Endothelial cell of umbilical vein (primary cell): Measurements from ENCODE around the gene NLN. TPM values are rescaled to one million over a fixed set of nuclear protein-coding genes. Genes with fewer than 3 reads are reported as not detected.

ENCODE experiments used
- BruUV-seq: library from RNA; stranded (reverse); fragments of 400-500 nt; replicated peaks from 2 replicates; lab custom pipeline; 2021; lab: Mats Ljungman, UMichigan
- CTCF ChIA-PET: fragments of 300-600, 350-600 bp; sonication (Branson Sonifier 250); formaldehyde crosslinking; loops from one replicate; lab custom pipeline; 2021; ENCODE audit warnings: antibody characterized with exemption, inconsistent platforms; lab: Charles Lee
- POLR2A ChIA-PET: fragments of 300-600, 350-600 bp; sonication (Branson Sonifier 250); formaldehyde crosslinking; loops from one replicate; lab custom pipeline; 2021; ENCODE audit warnings: antibody characterized with exemption, inconsistent platforms; lab: Charles Lee
- DNase-seq: peaks from one replicate; pipeline ENCODE4 v3.0.0-alpha.2; 2011; ENCODE audit warnings: low read depth, low spot score
- FAIRE-seq: peaks from 2 replicates; lab custom pipeline; 2011; peaks lifted over from hg19 to GRCh38; lab: Jason Lieb, UNC
- H2AFZ ChIP-seq: 2 replicates; pipeline ENCODE4 v1.6.0; 2012; ENCODE audit warnings: low read depth, low read length, control low read depth, inconsistent platforms
- H3K27ac ChIP-seq: 2 replicates; pipeline ENCODE4 v1.5.1; 2011; ENCODE audit warnings: low read depth, mild to moderate bottlenecking, control low read depth, low read length, moderate library complexity; ENCODE audit not compliant: insufficient read depth
- H3K27me3 ChIP-seq, 2 experiments: 2 replicates each; pipeline versions ENCODE4 v1.6.0 to v1.6.1; 2011; ENCODE audit warnings: low read length in 2 of 2, mixed read lengths in 1 of 2; ENCODE audit not compliant: control insufficient read depth in 2 of 2, insufficient read depth in 2 of 2
- H3K36me3 ChIP-seq, 2 experiments: 2 replicates in 1 of 2; 3 replicates in 1 of 2; pipeline ENCODE4 v1.5.1; 2011; ENCODE audit warnings: low read length in 2 of 2, mild to moderate bottlenecking in 1 of 2, moderate library complexity in 1 of 2; ENCODE audit not compliant: control insufficient read depth in 2 of 2, insufficient read depth in 2 of 2; ENCODE audit errors: extremely low read depth in 1 of 2
- H3K4me1 ChIP-seq: 3 replicates; pipeline ENCODE4 v1.5.1; 2011; ENCODE audit warnings: mild to moderate bottlenecking, low read length; ENCODE audit not compliant: control insufficient read depth, insufficient read depth; ENCODE audit errors: extremely low read depth
- H3K4me2 ChIP-seq: 2 replicates; pipeline ENCODE4 v1.6.1; 2011; ENCODE audit warnings: low read length, control low read depth, mixed read lengths; ENCODE audit not compliant: insufficient read depth
- H3K4me3 ChIP-seq, 3 experiments: fragments of 200-600 bp in 1 of 3; sonication (generic), shearing (Covaris generic) in 1 of 3; replicated peaks in 1 of 3; 2 replicates each; pipeline ENCODE4 v1.5.1; 2011 to 2016; ENCODE audit warnings: control low read depth in 3 of 3, low read length in 3 of 3, mild to moderate bottlenecking in 2 of 3, inconsistent platforms in 1 of 3, low read depth in 1 of 3, moderate library complexity in 1 of 3; ENCODE audit not compliant: insufficient read depth in 1 of 3
- H3K79me2 ChIP-seq: 2 replicates; pipeline ENCODE4 v1.6.0; 2012; ENCODE audit warnings: low read length, inconsistent platforms; ENCODE audit not compliant: control insufficient read depth, insufficient read depth
- H3K9ac ChIP-seq: replicated peaks from 2 replicates; pipeline ENCODE3; 2011; ENCODE audit warnings: low read length, control low read depth; ENCODE audit not compliant: insufficient read depth; ENCODE audit errors: extremely low read depth
- H3K9me1 ChIP-seq: replicated peaks from 3 replicates; pipeline ENCODE4 v1.6.0; 2011; ENCODE audit warnings: mild to moderate bottlenecking, low read length; ENCODE audit not compliant: control insufficient read depth, insufficient read depth; ENCODE audit errors: extremely low read depth
- H3K9me3 ChIP-seq: replicated peaks from 2 replicates; pipeline ENCODE4 v1.5.1; 2012; ENCODE audit warnings: low read length, inconsistent platforms; ENCODE audit not compliant: control insufficient read depth, insufficient read depth
- H4K20me1 ChIP-seq: replicated peaks from 2 replicates; pipeline ENCODE3; 2011; ENCODE audit warnings: mild to moderate bottlenecking, low read length; ENCODE audit not compliant: control insufficient read depth, insufficient read depth; ENCODE audit errors: extremely low read depth
- EZH2 ChIP-seq: IDR thresholded peaks from 2 replicates; pipeline ENCODE4 v1.6.1; 2012; ENCODE audit warnings: borderline replicate concordance, low read depth, mild to moderate bottlenecking, moderate library complexity, low read length, inconsistent platforms; ENCODE audit not compliant: severe bottlenecking
- FOS ChIP-seq: IDR thresholded peaks from 2 replicates; pipeline ENCODE4 v1.6.1; 2011; ENCODE audit warnings: mild to moderate bottlenecking, low read length, moderate library complexity, borderline replicate concordance; ENCODE audit not compliant: insufficient read depth
- GATA2 ChIP-seq: IDR thresholded peaks from 2 replicates; pipeline ENCODE4 v1.7.0; 2011; ENCODE audit warnings: low read depth, mild to moderate bottlenecking, moderate library complexity, mixed read lengths, low read length; ENCODE audit not compliant: insufficient read length, insufficient read depth
- JUN ChIP-seq: IDR thresholded peaks from 2 replicates; pipeline ENCODE4 v1.6.1; 2011; ENCODE audit warnings: borderline replicate concordance, low read depth; ENCODE audit not compliant: insufficient read length, insufficient read depth
- MYC ChIP-seq: IDR thresholded peaks from one replicate; pipeline ENCODE4 v1.6.1; 2011; ENCODE audit warnings: mild to moderate bottlenecking, low read depth, low read length
- POLR2A ChIP-seq: IDR thresholded peaks from 2 replicates; pipeline ENCODE4 v1.6.1; 2012; ENCODE audit warnings: low read depth, mild to moderate bottlenecking, control low read depth, low read length
- POLR2AphosphoS5 ChIP-seq: IDR thresholded peaks from 2 replicates; pipeline ENCODE4 v1.6.1; 2012; ENCODE audit warnings: low read depth, mild to moderate bottlenecking, control low read depth, low read length, moderate library complexity; ENCODE audit not compliant: insufficient read depth
- dilution Hi-C: fragments of 300-500 bp; cut with MboI; formaldehyde crosslinking; loops from one replicate; pipeline ENCODE4 v1.15.0; 2019; ENCODE audit warnings: low sequenced_read_pairs; ENCODE audit not compliant: extremely low pct_ligation_motif_present
- intact Hi-C: fragments of 100-400 bp; cut with micrococcal nuclease; formaldehyde crosslinking; loops from one replicate; pipeline ENCODE4 v1.10.0; 2022
- polyA plus RNA-seq, 4 experiments: library from polyadenylated mRNA; depleted of rRNA in 3 of 4; stranded (reverse) in 3 of 4; unstranded in 1 of 4; fragments of >200 nt; gene quantifications; 2 replicates each; pipeline versions ENCODE4 v1.2.1 to v1.2.3, GENCODE V29; 2011 to 2012; ENCODE audit warnings: missing spikeins in 1 of 4
- total RNA-seq: library from RNA; stranded (reverse); gene quantifications from 2 replicates; pipeline ENCODE4 v1.2.3, GENCODE V29; 2021
- TF ChIP-seq, protein P1 (sequence below): IDR thresholded peaks from 2 replicates; pipeline ENCODE4 v1.6.1; 2011; ENCODE audit not compliant: insufficient read depth, insufficient read length
- TF ChIP-seq, protein P2 (sequence below), 2 donors: IDR thresholded peaks; 1 replicate in 1 of 2; 2 replicates in 1 of 2; pipeline ENCODE4 v1.5.1; 2011; ENCODE audit warnings: low read length in 2 of 2, mild to moderate bottlenecking in 2 of 2, moderate library complexity in 2 of 2, control low read depth in 1 of 2, inconsistent platforms in 1 of 2, low read depth in 1 of 2; ENCODE audit not compliant: insufficient read depth in 1 of 2; ENCODE audit errors: extremely low read depth in 1 of 2

NLN gene
- total and polyA plus RNA-seq, 2 donors (not counting 3 experiments of a cell fraction or from before 2014, with no cell fraction given): 14.2 to 63.3 TPM

DNA sequence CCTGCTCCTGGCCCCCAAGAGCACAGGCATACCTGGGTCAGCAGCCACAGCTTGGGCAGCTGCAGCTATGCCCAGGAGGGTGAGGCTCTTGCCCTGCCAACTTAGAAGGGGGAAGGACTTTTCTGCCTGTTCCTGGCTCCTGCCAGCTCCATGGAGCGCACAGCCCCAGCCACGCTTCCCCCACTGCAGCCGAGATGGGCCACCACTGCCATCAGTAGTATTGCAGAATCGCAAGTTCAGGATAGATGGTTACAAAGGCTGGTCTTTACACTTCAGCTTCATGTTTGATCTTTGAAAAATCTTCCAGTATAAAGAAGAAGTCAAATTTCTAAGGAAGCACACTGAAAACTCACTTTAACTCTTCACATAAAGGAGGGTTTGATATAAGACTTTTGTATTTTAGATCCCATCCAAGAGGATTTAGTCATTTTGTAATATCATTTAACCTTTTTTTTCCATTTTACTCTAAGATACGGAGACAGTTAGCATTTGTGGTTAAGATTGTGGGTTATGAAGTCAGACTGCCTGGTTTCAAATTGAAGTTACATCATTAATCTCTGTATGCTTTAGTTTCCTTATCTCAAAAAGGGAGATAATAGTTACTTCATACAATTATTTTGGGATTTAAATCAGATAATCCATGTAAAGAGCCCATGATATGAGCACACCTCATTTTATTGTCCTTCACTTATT lies 81.8 kb downstream of the NLN start:
- BruUV-seq: no TSS peak
- Histone ChIP-seq H3K79me2 (no peaks in the 10 kb centered on the region), H3K4me1 (peaks cover 14% of the 10 kb centered on the region), H3K27ac (no peak overlapping the region), H3K36me3 (no peaks in the 10 kb centered on the region), H3K9me1 (no peaks in the 10 kb centered on the region), H3K9me3 (no peaks in the 10 kb centered on the region), H3K4me2 (no peak overlapping the region), H3K4me3 (no peak overlapping the region), H4K20me1 (no peaks in the 10 kb centered on the region), H3K9ac (no peak overlapping the region), H3K27me3 (no peaks in the 10 kb centered on the region), H2AFZ (no peak overlapping the region)
- DNase-seq (no peak), FAIRE-seq (no peak)
- no peak for TF ChIP-seq JUN
- TF ChIP-seq, protein P1, sequence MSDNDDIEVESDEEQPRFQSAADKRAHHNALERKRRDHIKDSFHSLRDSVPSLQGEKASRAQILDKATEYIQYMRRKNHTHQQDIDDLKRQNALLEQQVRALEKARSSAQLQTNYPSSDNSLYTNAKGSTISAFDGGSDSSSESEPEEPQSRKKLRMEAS: no peak
- TF ChIP-seq EZH2: no peak
- TF ChIP-seq, protein P2, sequence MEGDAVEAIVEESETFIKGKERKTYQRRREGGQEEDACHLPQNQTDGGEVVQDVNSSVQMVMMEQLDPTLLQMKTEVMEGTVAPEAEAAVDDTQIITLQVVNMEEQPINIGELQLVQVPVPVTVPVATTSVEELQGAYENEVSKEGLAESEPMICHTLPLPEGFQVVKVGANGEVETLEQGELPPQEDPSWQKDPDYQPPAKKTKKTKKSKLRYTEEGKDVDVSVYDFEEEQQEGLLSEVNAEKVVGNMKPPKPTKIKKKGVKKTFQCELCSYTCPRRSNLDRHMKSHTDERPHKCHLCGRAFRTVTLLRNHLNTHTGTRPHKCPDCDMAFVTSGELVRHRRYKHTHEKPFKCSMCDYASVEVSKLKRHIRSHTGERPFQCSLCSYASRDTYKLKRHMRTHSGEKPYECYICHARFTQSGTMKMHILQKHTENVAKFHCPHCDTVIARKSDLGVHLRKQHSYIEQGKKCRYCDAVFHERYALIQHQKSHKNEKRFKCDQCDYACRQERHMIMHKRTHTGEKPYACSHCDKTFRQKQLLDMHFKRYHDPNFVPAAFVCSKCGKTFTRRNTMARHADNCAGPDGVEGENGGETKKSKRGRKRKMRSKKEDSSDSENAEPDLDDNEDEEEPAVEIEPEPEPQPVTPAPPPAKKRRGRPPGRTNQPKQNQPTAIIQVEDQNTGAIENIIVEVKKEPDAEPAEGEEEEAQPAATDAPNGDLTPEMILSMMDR (IDR thresholded peaks at IDR 0.05; ENCODE audit: extremely low read depth in 1 of 2, insufficient read depth in 1 of 2, low read depth in 1 of 2, low read length in 2 of 2): no peak
- no peak for TF ChIP-seq POLR2A
- TF ChIP-seq POLR2AphosphoS5: no peak
- TF ChIP-seq GATA2: no peak
- TF ChIP-seq MYC: no peak
- no peak for TF ChIP-seq FOS
- ChIA-PET POLR2A (no interaction called here), CTCF (interaction anchor here (1.1 kb wide), 1 partner anchor 16 kb away, joined by 4 read pairs; no protein-coding TSS in a partner anchor)
- dilution Hi-C loops (no loop called here), intact Hi-C loops (no loop called here)
